HEK293T (cell line): Measurements from ENCODE around the gene SHISA3.

Experiments used
- CTCF ChIA-PET: fragments of 350-600 bp; formaldehyde crosslinking; extraction: SDS; loops from one replicate; lab custom pipeline; 2021; ENCODE audit warnings: antibody characterized with exemption, inconsistent platforms; lab: Yijun Ruan, JAX
- POLR2A ChIA-PET: fragments of 350-600 bp; formaldehyde crosslinking; extraction: SDS; loops from one replicate; lab custom pipeline; 2020; ENCODE audit warnings: antibody characterized with exemption, inconsistent platforms; lab: Yijun Ruan, JAX
- DNase-seq: peaks from one replicate; pipeline ENCODE4 v3.0.0; 2012; ENCODE audit warnings: mixed read lengths; ENCODE audit errors: extremely low spot score
- ARNT ChIP-seq: fragments of 450-650 bp; IDR thresholded peaks from 2 replicates; pipeline ENCODE4 v1.6.1; 2017; ENCODE audit warnings: mild to moderate bottlenecking
- BHLHE40 ChIP-seq: fragments of 450-650 bp; IDR thresholded peaks from 2 replicates; pipeline ENCODE4 v1.6.1; 2016; ENCODE audit warnings: mild to moderate bottlenecking, moderate library complexity, borderline replicate concordance
- CTBP1 ChIP-seq: fragments of 450-650 bp; IDR thresholded peaks from 2 replicates; pipeline ENCODE4 v1.6.1; 2016; ENCODE audit warnings: borderline replicate concordance
- ELF4 ChIP-seq: fragments of 450-650 bp; IDR thresholded peaks from 2 replicates; pipeline ENCODE4 v1.6.1; 2017; ENCODE audit warnings: antibody characterized with exemption
- FOXA1 ChIP-seq: fragments of 450-650 bp; IDR thresholded peaks from 2 replicates; pipeline ENCODE4 v1.6.1; 2016; ENCODE audit warnings: mild to moderate bottlenecking
- FOXK2 ChIP-seq: fragments of 450-650 bp; IDR thresholded peaks from 2 replicates; pipeline ENCODE4 v1.6.1; 2016; ENCODE audit warnings: mild to moderate bottlenecking
- FOXM1 ChIP-seq: fragments of 450-650 bp; IDR thresholded peaks from 2 replicates; pipeline ENCODE4 v1.6.1; 2017; ENCODE audit warnings: mild to moderate bottlenecking, borderline replicate concordance
- HDGF ChIP-seq: fragments of 450-650 bp; IDR thresholded peaks from 2 replicates; pipeline ENCODE4 v1.6.1; 2017; ENCODE audit warnings: antibody characterized with exemption, borderline replicate concordance
- L3MBTL2 ChIP-seq: fragments of 450-650 bp; conservative IDR thresholded peaks from 2 replicates; pipeline ENCODE4 v1.6.1; 2016; ENCODE audit warnings: mild to moderate bottlenecking
- LEF1 ChIP-seq: fragments of 450-650 bp; IDR thresholded peaks from 2 replicates; pipeline ENCODE4 v1.6.1; 2017; ENCODE audit warnings: mild to moderate bottlenecking, borderline replicate concordance
- NFRKB ChIP-seq: fragments of 450-650 bp; IDR thresholded peaks from 2 replicates; pipeline ENCODE4 v1.6.1; 2016; ENCODE audit warnings: mild to moderate bottlenecking, moderate library complexity
- SP1 ChIP-seq: fragments of 450-650 bp; IDR thresholded peaks from 2 replicates; pipeline ENCODE4 v1.6.1; 2017
- SUZ12 ChIP-seq: fragments of 450-650 bp; IDR thresholded peaks from 2 replicates; pipeline ENCODE4 v1.6.1; 2016; ENCODE audit warnings: mild to moderate bottlenecking
- TARDBP ChIP-seq: fragments of 450-650 bp; IDR thresholded peaks from 2 replicates; pipeline ENCODE4 v1.6.1; 2016
- ZNF384 ChIP-seq: fragments of 450-650 bp; IDR thresholded peaks from 2 replicates; pipeline ENCODE4 v1.6.1; 2016
- TF ChIP-seq, protein P1 (sequence below): fragments of 450-650 bp; IDR thresholded peaks from 2 replicates; pipeline ENCODE4 v1.6.1; 2016

SHISA3 gene

DNA sequence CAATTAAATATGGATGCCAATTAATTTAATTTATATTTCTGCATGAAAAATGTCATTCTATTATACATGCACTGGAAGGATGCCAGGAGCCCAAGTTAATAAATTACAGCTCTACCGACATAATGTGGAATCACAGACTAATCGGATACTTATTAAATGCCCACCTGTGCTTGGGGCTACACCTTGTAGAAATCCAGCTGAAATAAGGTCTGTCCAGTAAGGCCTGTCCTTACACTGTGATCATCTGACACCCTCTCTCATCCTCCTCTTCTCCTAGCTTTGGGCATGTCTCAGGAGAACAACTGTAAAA lies 6.0 kb upstream of the SHISA3 start:
- POLR2A ChIA-PET = no interaction called here
- TF ChIP-seq FOXA1 (no peak), ARNT (no peak), LEF1 (no peak), FOXM1 (no peak), BHLHE40 (no peak), ELF4 (no peak), SP1 (no peak), ZNF384 (no peak), TARDBP (no peak), SUZ12 (no peak), NFRKB (no peak)
- TF ChIP-seq, protein P1, sequence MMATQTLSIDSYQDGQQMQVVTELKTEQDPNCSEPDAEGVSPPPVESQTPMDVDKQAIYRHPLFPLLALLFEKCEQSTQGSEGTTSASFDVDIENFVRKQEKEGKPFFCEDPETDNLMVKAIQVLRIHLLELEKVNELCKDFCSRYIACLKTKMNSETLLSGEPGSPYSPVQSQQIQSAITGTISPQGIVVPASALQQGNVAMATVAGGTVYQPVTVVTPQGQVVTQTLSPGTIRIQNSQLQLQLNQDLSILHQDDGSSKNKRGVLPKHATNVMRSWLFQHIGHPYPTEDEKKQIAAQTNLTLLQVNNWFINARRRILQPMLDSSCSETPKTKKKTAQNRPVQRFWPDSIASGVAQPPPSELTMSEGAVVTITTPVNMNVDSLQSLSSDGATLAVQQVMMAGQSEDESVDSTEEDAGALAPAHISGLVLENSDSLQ = no peak
- CTCF ChIA-PET = no interaction called here
- DNase-seq = no peak

DNA sequence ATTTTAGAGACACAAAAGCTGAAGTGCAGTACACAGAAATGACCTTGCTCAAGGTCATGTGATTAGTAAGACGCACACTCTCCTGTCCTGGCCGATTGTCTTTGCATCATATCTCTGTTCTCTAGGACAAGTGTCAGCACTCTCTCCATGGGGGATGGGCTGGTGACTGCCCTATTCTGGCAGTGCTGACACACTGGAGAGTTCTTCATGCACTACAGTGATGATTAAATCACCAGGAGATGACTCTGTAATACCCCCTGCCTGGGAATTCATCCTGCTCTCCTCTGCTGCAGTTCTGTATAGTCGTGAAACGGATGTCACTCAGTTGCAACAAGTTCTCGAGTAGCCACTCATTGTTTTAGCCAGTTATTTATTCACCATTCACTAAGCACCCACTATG lies 5.3 kb upstream of the SHISA3 start:
- DNase-seq = no peak
- POLR2A ChIA-PET = no interaction called here
- CTCF ChIA-PET = no interaction called here
- TF ChIP-seq L3MBTL2 (no peak), ZNF384 (no peak), TARDBP (no peak), CTBP1 (no peak), ARNT (no peak), FOXK2 (no peak), FOXA1 (no peak), FOXM1 (no peak)
- TF ChIP-seq, protein P1 = no peak

DNA sequence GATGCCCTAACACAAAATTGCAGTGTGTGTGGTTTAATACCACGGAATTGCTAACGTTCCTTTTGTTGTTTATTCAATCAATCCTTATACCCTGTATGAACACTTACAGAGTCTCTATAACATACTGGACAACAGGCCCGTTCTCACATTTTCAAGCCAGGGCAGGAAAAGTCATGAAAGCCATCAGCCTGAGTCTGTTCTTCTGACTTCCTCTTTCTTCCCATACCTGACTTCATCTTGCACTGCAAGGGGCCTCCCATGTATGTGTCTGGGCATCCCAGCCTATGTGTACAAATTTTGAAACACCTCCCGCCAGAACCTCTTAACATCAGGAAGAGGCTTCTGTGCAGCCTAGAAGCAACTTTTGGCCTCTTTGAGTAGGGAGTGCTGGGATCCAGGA lies 4.9 kb upstream of the SHISA3 start:
- no peak for TF ChIP-seq FOXM1
- no peak for TF ChIP-seq NFRKB
- no peak for TF ChIP-seq FOXA1
- TF ChIP-seq, protein P1 = no peak
- no peak for TF ChIP-seq LEF1
- TF ChIP-seq TARDBP = no peak
- TF ChIP-seq ELF4 = no peak
- TF ChIP-seq FOXK2 = no peak
- TF ChIP-seq ZNF384 = no peak
- no peak for TF ChIP-seq SUZ12
- TF ChIP-seq BHLHE40 = no peak
- TF ChIP-seq SP1 = no peak
- no peak for TF ChIP-seq CTBP1
- no peak for TF ChIP-seq HDGF
- no peak for TF ChIP-seq ARNT
- no peak for TF ChIP-seq L3MBTL2
- DNase-seq = no peak
- CTCF ChIA-PET = no interaction called here
- POLR2A ChIA-PET = no interaction called here

DNA sequence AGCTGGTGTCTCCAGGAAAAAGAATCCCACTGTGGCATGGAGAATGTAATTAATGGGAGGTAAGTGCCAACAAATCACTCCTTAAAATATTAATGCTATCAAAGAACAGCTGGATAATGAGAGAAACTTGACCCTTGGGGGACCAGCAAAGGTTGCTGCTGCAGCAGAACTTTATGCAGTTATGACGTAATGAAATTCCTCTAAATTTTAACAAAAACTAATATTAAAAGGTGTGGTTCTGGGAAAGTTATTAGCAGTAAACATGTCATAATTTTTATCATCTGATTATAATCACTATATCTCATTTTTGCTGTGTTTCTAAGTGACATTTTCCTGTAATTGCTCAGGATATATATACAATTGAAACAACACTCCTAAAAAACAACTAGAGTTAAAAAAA lies 1.7 kb upstream of the SHISA3 start:
- no peak for DNase-seq
- TF ChIP-seq SUZ12 (no peak), FOXK2 (no peak), HDGF (no peak)
- TF ChIP-seq, protein P1 = no peak
- ChIA-PET CTCF (no interaction called here), POLR2A (no interaction called here)

DNA sequence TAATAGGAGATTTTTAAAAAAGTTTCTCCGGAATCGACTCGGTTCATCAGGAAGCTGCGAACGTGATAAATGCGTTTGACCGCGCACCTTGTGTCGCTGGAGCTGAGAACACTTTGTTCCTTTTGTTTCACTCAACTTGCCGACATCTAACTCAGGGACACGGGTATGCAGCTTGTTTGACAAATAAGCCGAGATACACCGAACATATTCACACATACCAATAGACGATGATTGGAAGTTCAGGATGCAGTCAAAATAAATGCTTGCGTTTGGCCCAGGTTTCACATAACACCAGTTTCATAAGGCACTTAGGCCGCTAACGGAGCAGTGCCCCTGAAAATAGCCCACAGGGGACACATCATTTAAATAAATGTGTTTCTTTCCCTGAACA lies 932 bp upstream of the SHISA3 start:
- DNase-seq = no peak
- ChIA-PET POLR2A (no interaction called here), CTCF (interaction anchor here (0.6 kb wide), 1 partner anchor 405 kb away, joined by 6 read pairs; no protein-coding TSS in a partner anchor)
- TF ChIP-seq NFRKB = no peak
- TF ChIP-seq HDGF = no peak
- no peak for TF ChIP-seq SUZ12
- TF ChIP-seq FOXK2 = no peak
- TF ChIP-seq TARDBP = no peak
- no peak for TF ChIP-seq ARNT
- TF ChIP-seq BHLHE40 = no peak
- no peak for TF ChIP-seq ZNF384
- no peak for TF ChIP-seq CTBP1
- no peak for TF ChIP-seq L3MBTL2
- no peak for TF ChIP-seq ELF4
- no peak for TF ChIP-seq FOXM1
- no peak for TF ChIP-seq FOXA1
- no peak for TF ChIP-seq LEF1
- TF ChIP-seq, protein P1 = no peak
- TF ChIP-seq SP1 = no peak
